Suprapubic skin (tissue), 4 donors: ENCODE measurements around the gene ACAD9.

Experiments used
- CTCF ChIP-seq, 2 donors: fragments of 200-600 bp in 1 of 2; fragments of 450-650 bp in 1 of 2; sonication (generic) in 1 of 2; IDR thresholded peaks; one replicate each; pipeline ENCODE4 v1.5.1; 2016 to 2019; ENCODE audit warnings: antibody characterized with exemption in 2 of 2, mild to moderate bottlenecking in 1 of 2, moderate library complexity in 1 of 2
- EP300 ChIP-seq: sonication (generic); formaldehyde crosslinking; IDR thresholded peaks from one replicate; pipeline ENCODE4 v1.6.1; 2017; ENCODE audit warnings: antibody characterized with exemption
- POLR2A ChIP-seq, 2 donors: fragments of 450-650 bp; IDR thresholded peaks; one replicate each; pipeline ENCODE4 v1.6.1; 2017; ENCODE audit warnings: antibody characterized with exemption in 2 of 2, mild to moderate bottlenecking in 2 of 2, moderate library complexity in 2 of 2
- POLR2AphosphoS5 ChIP-seq, 3 donors: sonication (generic); formaldehyde crosslinking; IDR thresholded peaks; one replicate each; pipeline ENCODE4 v1.6.1; 2017; ENCODE audit warnings: antibody characterized with exemption in 3 of 3

- TF ChIP-seq CTCF (IDR thresholded peaks at IDR 0.05) (no peak), EP300 (no peak), POLR2A (IDR thresholded peaks at IDR 0.05) (no peak), POLR2AphosphoS5 (IDR thresholded peaks at IDR 0.05) (no peak)
These were observed 53.2 kb downstream of the ACAD9 start for GRCh38 chr3:128932516-128933212.
